IMR-90 (cell line): ENCODE measurements around the gene APP. TPM values are rescaled to one million over a fixed set of nuclear protein-coding genes. Genes with fewer than 3 reads are reported as not detected.

Source experiments
- ATAC-seq: fragments of 200-7000 bp; cut with Tn5 transposase; 2 replicates; pipeline ENCODE4 v1.9.1; 2020; ENCODE audit warnings: low read depth, mild to moderate bottlenecking, moderate library complexity
- BruUV-seq: library from RNA; stranded (reverse); fragments of 400-500 nt; replicated peaks from 2 replicates; lab custom pipeline; 2021; lab: Mats Ljungman, UMichigan
- CTCF ChIA-PET: fragments of 300-600 bp; formaldehyde crosslinking; extraction: SDS; loops from one replicate; lab custom pipeline; 2021; ENCODE audit warnings: antibody characterized with exemption; lab: Yijun Ruan, JAX
- POLR2A ChIA-PET: fragments of 300-600 bp; sonication (Branson Sonifier 250); formaldehyde crosslinking; loops from one replicate; lab custom pipeline; 2022; ENCODE audit warnings: antibody characterized with exemption; ENCODE audit not compliant: unreplicated experiment; lab: Charles Lee
- DNase-seq: peaks from one replicate; pipeline ENCODE4 v3.0.0; 2013
- H2AFZ ChIP-seq: replicated peaks from 2 replicates; pipeline ENCODE3; 2013; ENCODE audit warnings: low read length, mild to moderate bottlenecking; ENCODE audit not compliant: poor library complexity
- H2AK5ac ChIP-seq: 2 replicates; pipeline ENCODE4 v1.6.1; 2013; ENCODE audit warnings: low read depth, low read length, inconsistent platforms
- H2AK9ac ChIP-seq: replicated peaks from 2 replicates; pipeline ENCODE3; 2013; ENCODE audit warnings: mild to moderate bottlenecking, low read depth, low read length, moderate library complexity; ENCODE audit not compliant: poor library complexity
- H2BK120ac ChIP-seq: 2 replicates; pipeline ENCODE4 v1.6.1; 2013; ENCODE audit warnings: low read depth, low read length, inconsistent platforms
- H2BK15ac ChIP-seq: 3 replicates; pipeline ENCODE4 v1.6.1; 2013; ENCODE audit warnings: low read depth, low read length, inconsistent platforms
- H2BK20ac ChIP-seq: 2 replicates; pipeline ENCODE4 v1.6.1; 2013; ENCODE audit warnings: low read depth, mild to moderate bottlenecking, inconsistent platforms, low read length, moderate library complexity
- H2BK5ac ChIP-seq: 2 replicates; pipeline ENCODE4 v1.6.1; 2013; ENCODE audit warnings: mild to moderate bottlenecking, low read depth, low read length, inconsistent platforms; ENCODE audit not compliant: poor library complexity, severe bottlenecking
- H3K14ac ChIP-seq: replicated peaks from 2 replicates; pipeline ENCODE4 v1.6.1; 2013; ENCODE audit warnings: low read depth, low read length, inconsistent platforms
- H3K18ac ChIP-seq: 2 replicates; pipeline ENCODE4 v1.6.1; 2013; ENCODE audit warnings: low read depth, low read length, control low read depth
- H3K23ac ChIP-seq: 2 replicates; pipeline ENCODE4 v1.6.1; 2013; ENCODE audit warnings: low read depth, low read length, inconsistent platforms
- H3K27ac ChIP-seq: 2 replicates; pipeline ENCODE4 v1.5.1; 2013; ENCODE audit warnings: mild to moderate bottlenecking, control low read depth, low read length; ENCODE audit not compliant: insufficient read depth
- H3K27me3 ChIP-seq: 2 replicates; pipeline ENCODE4 v1.6.1; 2013; ENCODE audit warnings: low read length; ENCODE audit not compliant: control insufficient read depth, insufficient read depth
- H3K36me3 ChIP-seq: 2 replicates; pipeline ENCODE4 v1.6.1; 2013; ENCODE audit warnings: low read length, mixed read lengths; ENCODE audit not compliant: control insufficient read depth, insufficient read depth
- H3K4ac ChIP-seq: 2 replicates; pipeline ENCODE4 v1.6.1; 2013; ENCODE audit warnings: low read depth, low read length, inconsistent platforms
- H3K4me1 ChIP-seq: 2 replicates; pipeline ENCODE4 v1.6.1; 2013; ENCODE audit warnings: low read length, mixed read lengths; ENCODE audit not compliant: control insufficient read depth, insufficient read depth
- H3K4me2 ChIP-seq: 2 replicates; pipeline ENCODE4 v1.6.1; 2013; ENCODE audit warnings: low read depth, mild to moderate bottlenecking, control low read depth, low read length, moderate library complexity
- H3K4me3 ChIP-seq: 2 replicates; pipeline ENCODE4 v1.5.1; 2013; ENCODE audit warnings: low read depth, mild to moderate bottlenecking, control low read depth, low read length, moderate library complexity; ENCODE audit not compliant: insufficient read depth
- H3K56ac ChIP-seq: 2 replicates; pipeline ENCODE4 v1.6.1; 2013; ENCODE audit warnings: low read length, inconsistent platforms; ENCODE audit not compliant: insufficient read depth; ENCODE audit errors: extremely low read depth
- H3K79me1 ChIP-seq, 2 experiments: 2 replicates each; pipeline ENCODE4 v1.6.1; 2013; ENCODE audit warnings: low read length in 2 of 2, inconsistent platforms in 1 of 2, low read depth in 1 of 2
- H3K9ac ChIP-seq: 2 replicates; pipeline ENCODE4 v1.6.1; 2013; ENCODE audit warnings: low read depth, low read length, control low read depth
- H3K9me1 ChIP-seq: 2 replicates; pipeline ENCODE4 v1.6.1; 2013; ENCODE audit warnings: low read length, inconsistent platforms; ENCODE audit not compliant: insufficient read depth
- H3K9me3 ChIP-seq: 2 replicates; pipeline ENCODE4 v1.6.1; 2013; ENCODE audit warnings: low read length; ENCODE audit not compliant: control insufficient read depth, insufficient read depth
- H4K20me1 ChIP-seq: 2 replicates; pipeline ENCODE4 v1.6.1; 2013; ENCODE audit warnings: low read length, inconsistent platforms; ENCODE audit not compliant: insufficient read depth
- H4K5ac ChIP-seq: 2 replicates; pipeline ENCODE4 v1.6.1; 2013; ENCODE audit warnings: mild to moderate bottlenecking, low read depth, low read length, control low read depth
- H4K8ac ChIP-seq, 2 experiments: 2 replicates each; pipeline ENCODE4 v1.6.1; 2013; ENCODE audit warnings: low read depth in 2 of 2, low read length in 2 of 2, control low read depth in 1 of 2, inconsistent platforms in 1 of 2
- H4K91ac ChIP-seq: 2 replicates; pipeline ENCODE4 v1.6.1; 2013; ENCODE audit warnings: low read depth, low read length, inconsistent platforms; ENCODE audit not compliant: insufficient read depth
- BHLHE40 ChIP-seq: fragments of 150-350 bp; IDR thresholded peaks from 2 replicates; pipeline ENCODE4 v1.6.1; 2016; ENCODE audit warnings: mild to moderate bottlenecking, low read depth, low read length
- CHD1 ChIP-seq: IDR thresholded peaks from 2 replicates; pipeline ENCODE4 v1.6.1; 2012; ENCODE audit warnings: low read depth, low read length, improper control_type of control experiment
- FOS ChIP-seq: fragments of 150-350 bp; IDR thresholded peaks from 2 replicates; pipeline ENCODE4 v1.6.1; 2016; ENCODE audit warnings: low read depth, low read length
- MAZ ChIP-seq: IDR thresholded peaks from 2 replicates; pipeline ENCODE4 v1.6.1; 2012; ENCODE audit warnings: low read depth, mild to moderate bottlenecking, low read length, improper control_type of control experiment, moderate library complexity, borderline replicate concordance
- SMC3 ChIP-seq: fragments of 150-350 bp; IDR thresholded peaks from 2 replicates; pipeline ENCODE4 v1.6.1; 2016; ENCODE audit warnings: low read depth, mild to moderate bottlenecking, antibody characterized with exemption, low read length, moderate library complexity
- USF2 ChIP-seq: fragments of 150-350 bp; IDR thresholded peaks from 2 replicates; pipeline ENCODE4 v1.6.1; 2017; ENCODE audit warnings: mild to moderate bottlenecking, antibody characterized with exemption, low read length, low read depth
- WGBS, 2 experiments: methylation state at CpG; one replicate each; pipeline versions ENCODE4 v1.1.5 to v1.1.7; 2013; ENCODE audit warnings: missing lambda C conversion rate in 2 of 2; ENCODE audit not compliant: insufficient read length in 1 of 2; ENCODE audit errors: extremely low coverage in 2 of 2; 5-methylcytosine and 5-hydroxymethylcytosine counted together
- dilution Hi-C: fragments of 300-500 bp; cut with HindIII; formaldehyde crosslinking; loops from one replicate; pipeline ENCODE4 v1.14.3; 2018; ENCODE audit warnings: low sequenced_read_pairs; ENCODE audit not compliant: unreplicated experiment
- in situ Hi-C: fragments of 300-500 bp; cut with MboI; formaldehyde crosslinking; loops from 3 replicates; pipeline ENCODE4 v1.14.3; 2019; ENCODE audit warnings: low sequenced_read_pairs, inconsistent platforms, mixed read lengths
- intact Hi-C: fragments of 100-400 bp; cut with micrococcal nuclease; formaldehyde crosslinking; loops from 2 replicates; pipeline ENCODE4 v1.10.0; 2022
- polyA plus RNA-seq, 3 experiments: library from polyadenylated mRNA; depleted of rRNA; stranded (reverse); fragments of >200 nt; gene quantifications; 2 replicates each; pipeline ENCODE4 v1.2.3, GENCODE V29; 2012; ENCODE audit warnings: low replicate concordance in 1 of 3
- total RNA-seq: library from RNA; depleted of rRNA; stranded (reverse); fragments of >200 nt; gene quantifications from 2 replicates; pipeline ENCODE4 v1.2.3, GENCODE V29; 2012

Gene APP
- total and polyA plus RNA-seq, 2 of the 4 experiments (the other 2 are of a cell fraction): 191 to 530 TPM

GRCh38 chr21:26042181-26042876 lies 128.2 kb downstream of the APP start:
- Histone ChIP-seq H3K14ac (no peak overlapping the region), H2AK9ac (no peak overlapping the region), H2BK15ac (no peak overlapping the region), H3K27ac (no peak overlapping the region), H3K9me3 (no peaks in the 10 kb centered on the region), H3K18ac (no peak overlapping the region), H3K79me1 (peaks cover 4 to 30% of the 10 kb centered on the region in 2 experiments), H2AFZ (no peak overlapping the region), H3K36me3 (peaks cover 6% of the 10 kb centered on the region; the same call in 1 of the 2 replicates), H3K23ac (no peak overlapping the region), H3K4me2 (no peak overlapping the region), H4K20me1 (peaks cover 6% of the 10 kb centered on the region; the same call in 1 of the 2 replicates), H2BK120ac (no peak overlapping the region), H3K27me3 (no peaks in the 10 kb centered on the region), H3K9ac (no peak overlapping the region), H4K5ac (no peak overlapping the region), H2BK20ac (no peak overlapping the region), H4K8ac (no peak overlapping the region), H3K4me3 (no peak overlapping the region), H2BK5ac (no peak overlapping the region), H2AK5ac (no peak overlapping the region), H4K91ac (no peak overlapping the region; the same call in 1 of the 2 replicates), H3K9me1 (no peaks in the 10 kb centered on the region), H3K56ac (no peak overlapping the region), H3K4me1 (no peaks in the 10 kb centered on the region), H3K4ac (no peak overlapping the region)
- TF ChIP-seq SMC3 (no peak), MAZ (no peak), BHLHE40 (no peak), CHD1 (no peak), USF2 (no peak), FOS (no peak)
- DNase-seq (no peak), ATAC-seq (no peak)
- in situ Hi-C loops: no loop called here
- intact Hi-C loops: no loop called here
- no TSS peak for BruUV-seq
- no CpG with 5 or more reads among the region's 3 CpGs for WGBS, 2 experiments
- ChIA-PET CTCF (no interaction called here), POLR2A (no interaction called here)
- dilution Hi-C loops: no loop called here
